Caco-2 (cell line): ENCODE data around the gene DNLZ. TPM values are rescaled to one million over a fixed set of nuclear protein-coding genes. Genes with fewer than 3 reads are reported as not detected.

Source experiments
- BruUV-seq: library from RNA; stranded (reverse); fragments of 400-500 nt; replicated peaks from 2 replicates; lab custom pipeline; 2021; lab: Mats Ljungman, UMichigan
- CTCF ChIA-PET: fragments of 300-600 bp; sonication (Branson Sonifier 250); formaldehyde crosslinking; loops from one replicate; lab custom pipeline; 2022; ENCODE audit warnings: antibody characterized with exemption; lab: Charles Lee
- POLR2A ChIA-PET: fragments of 300-600 bp; sonication (Branson Sonifier 250); formaldehyde crosslinking; loops from one replicate; lab custom pipeline; 2022; ENCODE audit warnings: antibody characterized with exemption; lab: Charles Lee
- DNase-seq, 2 experiments: peaks; one replicate each; pipeline versions ENCODE4 v3.0.0 to v3.0.0-alpha.2; 2020 to 2022
- H3K27me3 ChIP-seq: replicated peaks from 2 replicates; pipeline ENCODE4 v1.6.0; 2011; ENCODE audit warnings: low read length; ENCODE audit not compliant: control insufficient read depth, insufficient read depth
- H3K36me3 ChIP-seq: 2 replicates; pipeline ENCODE4 v1.5.1; 2011; ENCODE audit warnings: low read length; ENCODE audit not compliant: control insufficient read depth, insufficient read depth
- H3K4me1 ChIP-seq: fragments of 250-450 bp; sonication (Bioruptor Pico); 2 replicates; pipeline ENCODE4 v1.5.1; 2020; ENCODE audit warnings: mild to moderate bottlenecking
- H3K4me3 ChIP-seq: 2 replicates; pipeline ENCODE4 v1.5.1; 2011; ENCODE audit warnings: low read depth, mild to moderate bottlenecking, control low read depth, low read length
- H3K9me3 ChIP-seq: fragments of 250-450 bp; sonication (Bioruptor Pico); 2 replicates; pipeline ENCODE4 v1.5.1; 2020; ENCODE audit warnings: mild to moderate bottlenecking, moderate library complexity
- H3K27ac Mint-ChIP-seq: one replicate; pipeline ENCODE4 v1.8.0; 2022; ENCODE audit warnings: mixed read lengths; ENCODE audit not compliant: unreplicated experiment
- H3K27me3 Mint-ChIP-seq: one replicate; pipeline ENCODE4 v1.8.0; 2022; ENCODE audit warnings: mixed read lengths; ENCODE audit not compliant: insufficient read depth, unreplicated experiment
- H3K36me3 Mint-ChIP-seq: one replicate; pipeline ENCODE4 v1.8.0; 2022; ENCODE audit warnings: mild to moderate bottlenecking, mixed read lengths; ENCODE audit not compliant: insufficient read depth, unreplicated experiment
- H3K4me1 Mint-ChIP-seq: one replicate; pipeline ENCODE4 v1.8.0; 2022; ENCODE audit warnings: low read depth, mixed read lengths; ENCODE audit not compliant: unreplicated experiment
- H3K4me3 Mint-ChIP-seq: one replicate; pipeline ENCODE4 v1.8.0; 2022; ENCODE audit warnings: mild to moderate bottlenecking, moderate library complexity, mixed read lengths; ENCODE audit not compliant: unreplicated experiment
- H3K9me3 Mint-ChIP-seq: one replicate; pipeline ENCODE4 v1.8.0; 2022; ENCODE audit warnings: mixed read lengths; ENCODE audit not compliant: unreplicated experiment
- CTCF ChIP-seq, 2 experiments: fragments of 200-600 bp in 1 of 2; IDR thresholded peaks; 1 replicate in 1 of 2; 2 replicates in 1 of 2; pipeline versions ENCODE4 v1.5.1 to v1.8.0; 2011 to 2022; ENCODE audit warnings: antibody characterized with exemption in 1 of 2, control low read depth in 1 of 2, inconsistent platforms in 1 of 2, low read depth in 1 of 2, low read length in 1 of 2, mild to moderate bottlenecking in 1 of 2, moderate library complexity in 1 of 2; ENCODE audit not compliant: insufficient read depth in 1 of 2, severe bottlenecking in 1 of 2, unreplicated experiment in 1 of 2
- intact Hi-C: fragments of 100-400 bp; cut with micrococcal nuclease; formaldehyde crosslinking; loops from one replicate; pipeline ENCODE4 v1.10.0; 2022; ENCODE audit not compliant: unreplicated experiment
- total RNA-seq: library from RNA; stranded (reverse); gene quantifications from 2 replicates; pipeline ENCODE4 v1.2.3, GENCODE V29; 2022

DNLZ gene
- total RNA-seq, 1 experiment from 2014 or later, result 29.1 TPM

DNA sequence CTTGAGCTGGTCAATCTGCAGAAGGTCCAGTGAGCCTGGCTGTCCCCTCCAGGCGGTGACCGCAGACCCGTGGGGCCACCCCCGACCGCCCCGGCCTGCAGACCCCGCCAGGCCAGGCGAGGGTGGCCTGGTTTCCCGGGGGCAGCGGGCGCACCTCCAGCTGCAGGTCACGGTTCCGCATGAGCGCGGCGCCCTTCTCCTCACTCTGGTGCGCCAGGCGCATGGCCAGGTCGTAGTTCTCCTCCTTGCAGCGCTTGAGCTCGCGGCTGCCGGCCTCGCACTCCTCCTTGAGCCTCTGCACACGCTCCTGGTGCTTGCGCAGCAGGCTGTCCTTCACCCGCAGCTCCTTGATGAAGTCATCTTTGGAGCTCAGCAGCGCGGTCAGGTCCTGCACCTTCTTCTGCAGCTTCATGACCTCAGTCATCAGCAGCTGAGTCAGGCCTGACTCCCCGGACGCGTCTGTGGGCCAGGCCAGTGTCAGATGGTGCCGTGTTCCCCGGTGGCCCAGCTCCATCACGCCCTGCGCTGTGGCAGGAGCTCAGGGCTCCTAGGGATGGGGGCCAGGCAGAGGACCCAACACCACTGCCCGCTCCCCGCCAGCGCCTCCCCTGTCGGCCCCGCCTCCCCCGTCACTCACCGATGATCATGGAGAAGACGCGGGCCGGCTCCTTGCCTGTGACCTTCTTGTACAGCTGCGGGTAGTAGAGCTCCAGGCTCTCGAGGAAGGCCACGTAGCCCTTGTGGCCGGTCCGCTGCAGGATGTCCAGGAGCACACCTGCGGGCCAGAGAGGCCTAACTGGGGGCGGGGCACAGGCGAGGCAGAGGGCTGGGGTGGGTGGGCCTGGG lies 7.4 kb upstream of the DNLZ start:
- Histone ChIP-seq H3K4me3 (no peak overlapping the region), H3K27me3 (no peaks in the 10 kb centered on the region), H3K9me3 (no peaks in the 10 kb centered on the region), H3K4me1 (peaks cover 20% of the 10 kb centered on the region), H3K36me3 (no peaks in the 10 kb centered on the region)
- no peaks in the 10 kb centered on the region for H3K9me3 Mint-ChIP-seq
- TF ChIP-seq CTCF (IDR thresholded peaks at IDR 0.05; ENCODE audit: insufficient read depth in 1 of 2, low read depth in 1 of 2, low read length in 1 of 2, severe bottlenecking in 1 of 2, unreplicated experiment in 1 of 2), result no peak
- intact Hi-C loops, result no loop called here
- no peaks in the 10 kb centered on the region for H3K27me3 Mint-ChIP-seq
- no peak overlapping the region for H3K27ac Mint-ChIP-seq
- POLR2A ChIA-PET, result no interaction called here
- H3K36me3 Mint-ChIP-seq, result peaks cover 34% of the 10 kb centered on the region
- CTCF ChIA-PET, result no interaction called here
- H3K4me1 Mint-ChIP-seq, result peaks cover 7% of the 10 kb centered on the region
- H3K4me3 Mint-ChIP-seq, result no peak overlapping the region
- BruUV-seq, result no TSS peak
- DNase-seq, result no peak

DNA sequence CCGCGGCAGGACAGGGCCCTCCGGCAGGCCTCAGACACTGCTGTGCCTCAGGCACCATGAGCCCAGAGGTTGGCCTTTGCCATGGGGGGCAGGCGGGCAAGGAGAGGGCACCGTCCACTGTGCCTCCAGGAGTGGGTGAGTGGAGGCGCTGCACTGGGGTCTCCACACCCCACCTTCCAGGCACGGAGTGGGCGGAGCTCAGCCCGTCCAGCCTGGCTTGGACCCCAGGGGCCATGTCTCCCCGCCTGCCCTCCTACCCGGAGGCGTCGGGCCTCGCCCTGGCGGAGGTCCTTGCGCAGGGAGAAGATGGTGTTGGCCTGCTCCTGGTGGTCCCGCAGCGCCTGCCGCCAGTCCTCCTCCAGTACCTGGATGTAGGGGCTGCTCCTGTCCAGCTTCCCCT lies 6.5 kb upstream of the DNLZ start:
- BruUV-seq, result no TSS peak
- Histone ChIP-seq H3K27me3 (no peaks in the 10 kb centered on the region), H3K4me3 (no peak overlapping the region), H3K4me1 (peaks cover 20% of the 10 kb centered on the region), H3K9me3 (no peaks in the 10 kb centered on the region), H3K36me3 (no peaks in the 10 kb centered on the region)
- peaks cover 7% of the 10 kb centered on the region for H3K4me1 Mint-ChIP-seq
- POLR2A ChIA-PET, result no interaction called here
- no peaks in the 10 kb centered on the region for H3K9me3 Mint-ChIP-seq
- DNase-seq, result no peak
- peaks cover 30% of the 10 kb centered on the region for H3K36me3 Mint-ChIP-seq
- no peaks in the 10 kb centered on the region for H3K27me3 Mint-ChIP-seq
- intact Hi-C loops, result no loop called here
- CTCF ChIA-PET, result no interaction called here
- TF ChIP-seq CTCF (IDR thresholded peaks at IDR 0.05; ENCODE audit: insufficient read depth in 1 of 2, low read depth in 1 of 2, low read length in 1 of 2, severe bottlenecking in 1 of 2, unreplicated experiment in 1 of 2), result no peak
- no peak overlapping the region for H3K27ac Mint-ChIP-seq
- no peak overlapping the region for H3K4me3 Mint-ChIP-seq

- Histone ChIP-seq H3K4me1 (peaks cover 19% of the 10 kb centered on the region), H3K36me3 (no peaks in the 10 kb centered on the region), H3K4me3 (no peak overlapping the region), H3K9me3 (no peaks in the 10 kb centered on the region), H3K27me3 (no peaks in the 10 kb centered on the region)
- Mint-ChIP-seq H3K27me3 (no peaks in the 10 kb centered on the region), H3K27ac (no peak overlapping the region), H3K9me3 (no peaks in the 10 kb centered on the region), H3K4me3 (no peak overlapping the region), H3K4me1 (peaks cover 7% of the 10 kb centered on the region), H3K36me3 (peaks cover 32% of the 10 kb centered on the region)
- ChIA-PET POLR2A (no interaction called here), CTCF (no interaction called here)
- DNase-seq, result no peak
- intact Hi-C loops, result no loop called here
- TF ChIP-seq CTCF (IDR thresholded peaks at IDR 0.05; ENCODE audit: insufficient read depth in 1 of 2, low read depth in 1 of 2, low read length in 1 of 2, severe bottlenecking in 1 of 2, unreplicated experiment in 1 of 2), result no peak
- BruUV-seq, result no TSS peak
These were observed 4.6 kb upstream of the DNLZ start for GRCh38 chr9:136368190-136368589.
